Thyroid gland (tissue), 4 donors: ENCODE results near the gene CHCHD6. TPM values are rescaled to one million over a fixed set of nuclear protein-coding genes. Genes with fewer than 3 reads are reported as not detected.

Source experiments
- DNase-seq, 2 donors: peaks; one replicate each; pipeline ENCODE4 v3.0.0-alpha.2; 2019
- H3K27ac ChIP-seq, 3 donors: fragments of 200-600 bp; sonication (generic); 1 replicate in 2 of 3; 2 replicates in 1 of 3; pipeline ENCODE4 v1.5.1; 2016 to 2019; ENCODE audit warnings: mild to moderate bottlenecking in 1 of 3, moderate library complexity in 1 of 3
- H3K27me3 ChIP-seq: fragments of 200-600 bp; sonication (generic); one replicate; pipeline ENCODE4 v1.5.1; 2019
- H3K36me3 ChIP-seq, 2 donors: fragments of 200-600 bp; sonication (generic); one replicate each; pipeline ENCODE4 v1.5.1; 2016 to 2019
- H3K4me1 ChIP-seq, 2 donors: fragments of 200-600 bp; sonication (generic); one replicate each; pipeline ENCODE4 v1.5.1; 2017 to 2019
- H3K4me3 ChIP-seq, 3 donors: fragments of 200-600 bp; sonication (generic); replicated peaks in 1 of 3; 1 replicate in 2 of 3; 2 replicates in 1 of 3; pipeline ENCODE4 v1.5.1; 2016; ENCODE audit warnings: mild to moderate bottlenecking in 1 of 3
- H3K9me3 ChIP-seq: fragments of 200-600 bp; sonication (generic); one replicate; pipeline ENCODE4 v1.5.1; 2017
- CTCF ChIP-seq, 6 experiments: fragments of 200-600 bp in 3 of 6; fragments of 450-650 bp in 3 of 6; sonication (generic) in 3 of 6; IDR thresholded peaks; one replicate each; pipeline ENCODE4 v1.5.1; 2016 to 2019; ENCODE audit warnings: antibody characterized with exemption in 6 of 6, mild to moderate bottlenecking in 2 of 6, inconsistent platforms in 1 of 6, moderate library complexity in 1 of 6
- POLR2A ChIP-seq, 2 donors: fragments of 450-650 bp; IDR thresholded peaks; one replicate each; pipeline ENCODE4 v1.6.1; 2017; ENCODE audit warnings: antibody characterized with exemption in 2 of 2, mild to moderate bottlenecking in 2 of 2, moderate library complexity in 1 of 2
- WGBS, 2 donors: methylation state at CpG; one replicate each; pipeline ENCODE4 v1.1.5; 2017; 5-methylcytosine and 5-hydroxymethylcytosine counted together
- intact Hi-C: fragments of 100-400 bp; cut with DNase I; formaldehyde crosslinking; loops from one replicate; pipeline ENCODE4 v1.15.1; 2023
- total RNA-seq, 4 donors: library from RNA; depleted of rRNA; stranded (reverse); fragments of >200 nt; gene quantifications; one replicate each; pipeline ENCODE4 v1.2.3, GENCODE V29; 2016

The CHCHD6 gene
- total RNA-seq, 4 donors from 2014 or later = 22.9 to 27.8 (median 24.4) TPM

- no peak overlapping the region for H3K4me3 ChIP-seq
- no peak for DNase-seq
- H3K4me1 ChIP-seq = peaks cover 8 to 17% of the 10 kb centered on the region in 2 donors
- no peak overlapping the region for H3K27ac ChIP-seq
- no peaks in the 10 kb centered on the region for H3K27me3 ChIP-seq
- TF ChIP-seq POLR2A (IDR thresholded peaks at IDR 0.05) = no peak
- TF ChIP-seq CTCF (IDR thresholded peaks at IDR 0.05) = no peak
- no peaks in the 10 kb centered on the region for H3K36me3 ChIP-seq
- intact Hi-C loops = no loop called here
- WGBS, 2 donors = 81 to 83% methylated on average over 6 of the region's 6 CpGs
- H3K9me3 ChIP-seq = no peaks in the 10 kb centered on the region
Measured at GRCh38 chr3:126714921-126715320, 10.9 kb downstream of the CHCHD6 start.

DNA sequence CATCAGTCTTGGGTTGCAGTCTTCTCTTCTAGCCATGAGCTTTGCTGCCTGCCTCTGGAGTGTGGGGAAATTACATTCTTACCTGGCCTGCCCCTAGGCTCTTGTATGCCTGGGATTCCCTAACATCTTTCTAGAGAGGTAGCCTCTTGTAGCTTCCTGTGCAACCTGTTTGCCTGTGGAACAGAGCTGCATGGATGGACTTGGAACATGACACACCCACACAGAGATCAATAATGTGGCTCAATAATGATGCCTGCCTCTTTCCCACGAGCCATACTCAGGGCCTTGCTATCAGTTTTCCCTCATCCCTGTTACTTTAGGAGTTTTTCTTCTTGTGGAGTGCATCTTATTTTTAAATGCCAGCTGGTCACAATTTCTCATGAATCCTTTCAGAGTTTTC is 11.4 kb downstream of the CHCHD6 start:
- no peak for DNase-seq
- TF ChIP-seq POLR2A (IDR thresholded peaks at IDR 0.05) (no peak), CTCF (IDR thresholded peaks at IDR 0.05) (no peak)
- H3K36me3 ChIP-seq = no peaks in the 10 kb centered on the region
- H3K4me3 ChIP-seq = no peak overlapping the region
- peaks cover 8 to 23% of the 10 kb centered on the region in 2 donors for H3K4me1 ChIP-seq
- no peaks in the 10 kb centered on the region for H3K27me3 ChIP-seq
- H3K9me3 ChIP-seq = no peaks in the 10 kb centered on the region
- WGBS, 2 donors = 90 to 94% methylated on average over 1 of the region's 1 CpG
- no peak overlapping the region for H3K27ac ChIP-seq
- intact Hi-C loops = no loop called here

DNA sequence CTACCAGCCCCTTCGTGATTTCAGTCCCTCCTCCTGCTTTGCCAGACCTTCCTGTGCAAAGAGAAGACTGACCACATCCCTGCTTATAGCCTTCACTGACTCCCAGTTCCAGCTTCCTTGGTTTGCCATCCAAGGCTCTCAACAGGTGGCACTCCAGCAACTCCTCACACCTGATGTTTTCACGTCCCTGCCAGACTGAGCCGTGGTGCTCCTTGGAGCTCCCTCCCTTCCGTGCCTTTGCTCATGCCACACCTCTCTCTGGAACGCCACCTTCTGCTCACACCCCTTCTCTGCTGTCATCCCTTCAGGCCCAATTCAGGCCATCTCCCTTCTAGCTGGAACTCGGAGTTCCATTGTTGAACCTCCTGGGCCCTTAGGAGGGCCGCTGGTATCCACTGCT is 12.0 kb downstream of the CHCHD6 start:
- Histone ChIP-seq H3K4me3 (no peak overlapping the region), H3K9me3 (no peaks in the 10 kb centered on the region), H3K27ac (no peak overlapping the region), H3K27me3 (no peaks in the 10 kb centered on the region), H3K36me3 (no peaks in the 10 kb centered on the region), H3K4me1 (peaks cover 8 to 25% of the 10 kb centered on the region in 2 donors)
- no peak for DNase-seq
- intact Hi-C loops = no loop called here
- WGBS, 2 donors = 80 to 84% methylated on average over 7 of the region's 7 CpGs
- TF ChIP-seq POLR2A (IDR thresholded peaks at IDR 0.05) = no peak
- no peak for TF ChIP-seq CTCF (IDR thresholded peaks at IDR 0.05)

DNA sequence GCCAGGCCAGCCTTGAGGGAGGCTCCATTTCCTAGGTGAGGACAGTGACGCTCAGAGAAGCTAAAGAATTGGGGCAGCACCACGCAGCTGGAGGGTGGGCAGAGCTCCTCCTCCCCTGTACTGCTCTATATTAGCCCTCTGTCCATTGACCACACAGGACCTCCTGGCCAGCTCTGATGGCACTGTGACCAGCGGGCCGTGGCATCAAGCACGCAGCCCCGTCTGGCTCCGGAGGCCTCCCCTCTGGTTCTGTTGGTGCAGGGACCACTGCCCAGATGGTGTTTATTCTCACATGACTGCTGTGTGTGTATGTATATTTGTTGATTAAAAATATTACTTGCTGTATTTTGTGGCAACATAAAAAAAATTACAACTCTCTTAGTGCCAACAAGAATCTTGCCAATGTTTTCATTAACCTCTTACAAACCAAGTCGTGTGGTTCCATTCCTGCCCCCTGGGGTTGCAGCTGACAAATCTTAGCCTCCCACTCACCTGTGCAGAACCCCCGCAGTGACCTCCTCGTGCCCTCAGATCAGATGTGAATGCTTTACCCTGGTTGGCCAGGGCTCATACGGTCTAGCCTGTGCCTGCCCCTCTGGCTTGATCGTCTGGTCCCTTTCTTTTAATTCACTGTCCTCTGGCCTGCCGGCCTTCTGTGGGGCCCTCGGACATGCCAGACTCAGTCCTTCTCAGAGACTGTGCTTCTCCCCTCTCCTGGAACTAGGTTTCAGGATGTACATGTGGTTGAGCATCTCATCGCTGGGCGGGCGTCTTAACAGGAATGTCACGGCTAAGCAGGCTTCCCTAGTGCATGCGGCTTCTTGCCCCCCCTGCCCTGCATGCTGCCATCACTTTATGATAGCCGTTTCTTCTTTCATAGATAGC is 14.8 kb downstream of the CHCHD6 start:
- Histone ChIP-seq H3K27ac (peak overlapping the region in 1 of 3 donors; percentile 52), H3K4me3 (no peak overlapping the region), H3K9me3 (no peaks in the 10 kb centered on the region), H3K4me1 (peaks cover 8 to 25% of the 10 kb centered on the region in 2 donors), H3K27me3 (no peaks in the 10 kb centered on the region), H3K36me3 (no peaks in the 10 kb centered on the region)
- intact Hi-C loops = no loop called here
- TF ChIP-seq CTCF (IDR thresholded peaks at IDR 0.05) = no peak
- TF ChIP-seq POLR2A (IDR thresholded peaks at IDR 0.05) = no peak
- peak; percentile 61 to 71 for DNase-seq
- WGBS, 2 donors = 48 to 62% methylated on average over 17 to 20 of the region's 20 CpGs

DNA sequence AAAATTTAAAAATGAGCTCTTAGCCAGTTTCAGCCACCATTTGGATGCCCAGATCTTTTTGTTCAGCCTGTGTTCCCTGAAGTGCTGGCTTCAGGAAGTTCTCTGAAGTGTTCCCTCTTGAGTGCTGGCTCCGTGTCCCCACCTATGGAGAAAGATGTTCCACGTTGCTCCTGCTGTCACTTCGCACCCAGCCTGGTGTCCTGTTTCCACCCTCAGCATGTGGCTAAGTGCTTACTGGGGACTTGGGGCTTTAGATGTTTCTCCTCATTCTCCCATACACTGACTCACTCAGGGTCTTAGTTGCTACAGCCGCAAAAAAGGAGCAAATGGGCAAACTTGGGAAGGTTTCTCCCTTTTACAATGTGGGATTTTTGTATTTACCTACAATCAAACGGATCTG is 16.6 kb downstream of the CHCHD6 start:
- H3K27me3 ChIP-seq = no peaks in the 10 kb centered on the region
- peak; percentile 34 to 47 for DNase-seq
- peaks cover 8 to 25% of the 10 kb centered on the region in 2 donors for H3K4me1 ChIP-seq
- TF ChIP-seq POLR2A (IDR thresholded peaks at IDR 0.05) (no peak), CTCF (IDR thresholded peaks at IDR 0.05) (no peak)
- no peaks in the 10 kb centered on the region for H3K9me3 ChIP-seq
- intact Hi-C loops = no loop called here
- H3K27ac ChIP-seq = no peak overlapping the region
- H3K36me3 ChIP-seq = no peaks in the 10 kb centered on the region
- 67 to 69% methylated on average over 5 of the region's 5 CpGs for WGBS, 2 donors
- H3K4me3 ChIP-seq = no peak overlapping the region
